PFSK-1 (cell line): Measurements from ENCODE around the gene ZNF283.

Experiments
- FOXP2 ChIP-seq: optimal IDR thresholded peaks from 2 replicates; pipeline ENCODE3; 2011; ENCODE audit warnings: borderline replicate concordance, control low read depth, inconsistent platforms; ENCODE audit not compliant: insufficient read depth; ENCODE audit errors: extremely low read length, extremely low read depth
- POLR2AphosphoS5 ChIP-seq: IDR thresholded peaks from 2 replicates; pipeline ENCODE4 v1.6.1; 2012; ENCODE audit warnings: low read depth, mild to moderate bottlenecking, control low read depth, low read length, moderate library complexity
- REST ChIP-seq, 2 experiments: IDR thresholded peaks; 2 replicates each; pipeline versions ENCODE4 v1.6.1 to v1.8.0; 2011 to 2012; ENCODE audit warnings: low read depth in 2 of 2, low read length in 2 of 2, control low read depth in 1 of 2, inconsistent platforms in 1 of 2, mild to moderate bottlenecking in 1 of 2, moderate library complexity in 1 of 2; ENCODE audit not compliant: insufficient read depth in 1 of 2
- SIN3A ChIP-seq: IDR thresholded peaks from 2 replicates; pipeline ENCODE4 v1.6.1; 2012; ENCODE audit warnings: mild to moderate bottlenecking, low read length, moderate library complexity, borderline replicate concordance; ENCODE audit not compliant: insufficient read depth
- TAF1 ChIP-seq: IDR thresholded peaks from 2 replicates; pipeline ENCODE4 v1.6.1; 2012; ENCODE audit warnings: low read length, control low read depth, borderline replicate concordance; ENCODE audit not compliant: insufficient read depth

Gene ZNF283

GRCh38 chr19:43880483-43880882 is 53.4 kb downstream of the ZNF283 start:
- no peak for TF ChIP-seq TAF1
- TF ChIP-seq REST (IDR thresholded peaks at IDR 0.05; ENCODE audit: insufficient read depth in 1 of 2, low read depth in 2 of 2, low read length in 2 of 2), result no peak
- no peak for TF ChIP-seq FOXP2

- TF ChIP-seq TAF1 (no peak), FOXP2 (no peak), POLR2AphosphoS5 (no peak), SIN3A (no peak), REST (IDR thresholded peaks at IDR 0.05; ENCODE audit: insufficient read depth in 1 of 2, low read depth in 2 of 2, low read length in 2 of 2) (no peak)
These were observed 56.7 kb downstream of the ZNF283 start, which contains the start of gene ZNF404 for GRCh38 chr19:43883864-43884263. Gene ZNF404 (minus strand): TSS chr19:43883964.

GRCh38 chr19:43895727-43896308 is 68.7 kb downstream of the ZNF283 start:
- TF ChIP-seq POLR2AphosphoS5 (no peak), TAF1 (no peak), REST (IDR thresholded peaks at IDR 0.05; ENCODE audit: insufficient read depth in 1 of 2, low read depth in 2 of 2, low read length in 2 of 2) (no peak), SIN3A (no peak), FOXP2 (no peak)
